HG03196 (cell line): ENCODE data around the gene PHACTR3.
"Not testable (repeated sequence)": the region's sequence is repeated elsewhere in the genome, so short reads cannot be mapped to it uniquely, and the experiment has no call there.

ENCODE experiments used
- ATAC-seq: cut with Tn5 transposase; IDR thresholded peaks from one replicate; pipeline ENCODE4 v1.9.1; 2021; ENCODE audit not compliant: unreplicated experiment

Gene PHACTR3

GRCh38 chr20:59837623-59838394 is 233.5 kb downstream of the PHACTR3 start:
- peak; percentile 61 for ATAC-seq

- ATAC-seq, result no peak
These were observed 235.1 kb downstream of the PHACTR3 start for GRCh38 chr20:59839400-59839799.

DNA sequence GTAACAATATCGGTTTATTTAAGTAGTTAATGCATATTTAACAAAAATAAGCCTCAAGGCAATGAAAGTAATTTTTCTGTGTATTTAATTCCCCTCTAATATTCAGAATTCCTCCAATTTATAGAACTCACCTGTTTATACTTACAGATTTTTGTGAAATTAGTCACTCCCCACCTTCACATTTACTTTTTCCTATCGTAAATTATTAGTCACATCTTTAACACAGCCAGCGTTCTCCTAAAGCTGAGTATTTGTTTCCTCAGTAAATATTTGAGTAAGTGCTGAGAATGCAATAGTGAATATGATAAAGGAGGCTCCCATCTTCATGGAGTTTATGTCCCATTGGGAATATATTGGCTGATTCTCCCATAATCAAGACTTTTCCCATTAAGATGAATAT is 241.1 kb downstream of the PHACTR3 start:
- no peak for ATAC-seq

DNA sequence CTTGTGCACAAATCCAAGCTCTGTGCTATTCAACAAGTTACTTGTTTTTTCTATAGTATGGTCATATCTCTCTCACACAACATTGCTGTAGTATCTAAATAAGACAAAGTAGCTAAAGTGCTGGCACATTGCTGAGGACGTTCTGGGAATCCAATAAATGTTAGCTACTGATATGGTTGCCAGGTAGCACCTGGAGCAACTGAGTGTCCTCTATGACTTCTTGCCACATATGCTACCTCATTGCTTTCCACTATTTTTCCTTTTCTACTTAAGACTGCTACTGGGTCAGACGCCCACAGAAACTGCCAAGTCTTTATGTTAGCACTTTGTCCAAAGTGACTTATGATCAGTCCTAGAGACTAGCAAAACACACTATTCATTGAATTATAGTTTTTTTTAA is 243.8 kb downstream of the PHACTR3 start:
- no peak for ATAC-seq

- ATAC-seq, result no peak
These were observed 245.8 kb downstream of the PHACTR3 start for GRCh38 chr20:59850018-59850641.

DNA sequence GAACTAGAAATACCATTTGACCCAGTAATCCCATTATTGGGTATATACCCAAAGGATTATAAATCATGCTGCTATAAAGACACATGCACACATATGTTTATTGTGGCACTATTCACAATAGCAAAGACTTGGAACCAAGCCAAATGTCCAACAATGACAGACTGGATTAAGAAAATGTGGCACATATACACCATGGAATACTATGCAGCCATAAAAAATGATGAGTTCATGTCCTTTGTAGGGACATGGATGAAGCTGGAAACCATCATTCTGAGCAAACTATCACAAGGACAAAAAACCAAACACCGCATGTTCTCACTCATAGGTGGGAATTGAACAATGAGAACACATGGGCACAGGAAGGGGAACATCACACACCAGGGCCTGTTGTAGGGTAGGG is 252.2 kb downstream of the PHACTR3 start:
- ATAC-seq, result not testable (repeated sequence)

GRCh38 chr20:59856941-59857340 is 252.6 kb downstream of the PHACTR3 start:
- not testable (repeated sequence) for ATAC-seq

- no peak for ATAC-seq
These were observed 253.6 kb downstream of the PHACTR3 start for GRCh38 chr20:59857966-59858365.

- no peak for ATAC-seq
These were observed 254.1 kb downstream of the PHACTR3 start for GRCh38 chr20:59858425-59858824.

- no peak for ATAC-seq
These were observed 257.1 kb downstream of the PHACTR3 start for GRCh38 chr20:59861401-59861800.

DNA sequence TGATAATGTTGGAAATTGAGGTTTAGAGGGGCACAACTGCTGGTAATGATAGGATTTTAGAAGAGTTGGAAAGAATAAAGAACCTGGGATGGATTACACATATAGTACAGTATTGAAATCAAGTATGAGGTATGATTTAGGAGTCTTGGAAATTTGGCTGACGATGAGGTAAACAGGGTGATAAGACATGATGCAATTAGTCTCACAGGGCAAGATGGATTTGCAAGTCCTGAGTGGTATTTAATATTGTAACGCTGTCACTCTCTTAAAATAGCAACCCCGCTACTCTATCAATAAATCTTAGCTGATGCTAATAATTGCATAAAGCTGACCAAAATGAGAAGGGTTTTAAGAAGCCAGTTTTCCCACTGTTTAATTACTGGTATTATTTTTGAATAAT is 258.7 kb downstream of the PHACTR3 start:
- no peak for ATAC-seq

- ATAC-seq, result no peak
These were observed 260.4 kb downstream of the PHACTR3 start for GRCh38 chr20:59864726-59865125.

DNA sequence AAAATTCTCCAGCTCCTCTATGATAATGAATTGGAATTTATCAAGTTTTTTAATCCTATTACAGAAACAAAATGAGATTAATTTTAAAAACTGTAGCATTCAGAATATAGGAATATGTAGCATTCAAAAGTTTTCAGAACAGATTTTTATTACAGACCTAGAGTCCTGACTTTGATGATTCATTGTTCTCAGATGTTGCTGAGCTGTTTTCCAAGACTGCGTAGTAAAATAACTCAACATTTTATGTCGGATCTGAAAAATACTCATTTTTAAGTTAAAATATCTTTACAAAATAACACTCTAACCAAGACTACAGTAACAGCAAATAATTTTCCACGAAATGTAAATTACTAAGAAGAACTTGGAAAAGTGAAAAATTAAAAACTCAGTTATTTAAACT is 262.0 kb downstream of the PHACTR3 start:
- ATAC-seq, result no peak

- ATAC-seq, result no peak
These were observed 266.8 kb downstream of the PHACTR3 start for GRCh38 chr20:59871096-59871495.

GRCh38 chr20:59873409-59873808 is 269.1 kb downstream of the PHACTR3 start:
- no peak for ATAC-seq

GRCh38 chr20:59880198-59880597 is 275.9 kb downstream of the PHACTR3 start:
- ATAC-seq, result no peak

GRCh38 chr20:59884494-59884893 is 280.2 kb downstream of the PHACTR3 start:
- ATAC-seq, result no peak

- no peak for ATAC-seq
These were observed 283.7 kb downstream of the PHACTR3 start for GRCh38 chr20:59888050-59888449.

DNA sequence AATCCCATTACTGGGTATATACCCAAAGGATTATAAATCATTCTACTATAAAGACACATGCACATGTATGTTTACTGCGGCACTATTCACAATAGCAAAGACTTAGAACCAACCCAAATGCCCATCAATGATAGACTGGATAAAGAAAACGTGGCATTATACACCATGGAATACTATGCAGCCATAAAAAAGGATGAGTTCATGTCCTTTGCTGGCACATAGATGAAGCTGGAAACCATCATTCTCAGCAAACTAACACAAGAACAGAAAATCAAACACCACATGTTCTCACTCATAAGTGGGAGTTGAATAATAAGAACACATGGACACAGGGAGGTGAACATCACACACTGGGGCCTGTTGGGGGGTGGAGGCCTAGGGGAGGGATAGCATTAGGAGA is 285.7 kb downstream of the PHACTR3 start:
- not testable (repeated sequence) for ATAC-seq

GRCh38 chr20:59891581-59891980 is 287.2 kb downstream of the PHACTR3 start:
- ATAC-seq, result no peak

DNA sequence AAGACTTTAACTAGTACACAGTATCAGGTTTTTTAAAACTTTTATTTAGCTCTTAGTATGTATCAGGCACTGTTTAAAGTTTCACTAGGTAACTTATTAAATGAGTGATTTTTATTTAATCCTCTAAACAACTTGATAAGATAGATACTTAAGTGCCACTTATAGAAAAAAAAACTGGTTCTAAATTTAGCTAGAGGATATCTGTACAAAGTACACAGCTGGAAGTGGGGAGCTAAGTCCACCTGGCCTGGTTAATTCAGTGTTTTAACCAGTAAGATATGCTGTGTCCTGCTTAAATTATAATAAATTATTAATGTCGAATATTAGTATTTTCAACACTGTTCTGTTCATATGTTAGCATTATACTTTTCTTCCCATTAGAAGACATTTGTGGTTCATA is 291.6 kb downstream of the PHACTR3 start:
- no peak for ATAC-seq
